ENCODE measurements around the gene CUL2. TPM values are rescaled to one million over a fixed set of nuclear protein-coding genes. Genes with fewer than 3 reads are reported as not detected.

CUL2 gene
- total RNA-seq, 1 donor from 2014 or later: 24.9 TPM

- Histone ChIP-seq H3K36me3 (ENCODE audit: control insufficient read depth, insufficient read depth, low read length) (no peaks in the 10 kb centered on the region), H3K4me3 (ENCODE audit: low read depth, low read length) (no peak overlapping the region), H3K27me3 (ENCODE audit: control insufficient read depth, insufficient read depth, low read length) (no peaks in the 10 kb centered on the region)
- DNase-seq (ENCODE audit: low read depth): no peak
- TF ChIP-seq CTCF (IDR thresholded peaks at IDR 0.05; ENCODE audit: insufficient read depth, low read length, poor library complexity, severe bottlenecking): no peak
Observed at GRCh38 chr10:34969171-34969570, 121.0 kb downstream of the CUL2 start.

GRCh38 chr10:34967335-34967880 lies 122.7 kb downstream of the CUL2 start:
- no peak for TF ChIP-seq CTCF (IDR thresholded peaks at IDR 0.05; ENCODE audit: insufficient read depth, low read length, poor library complexity, severe bottlenecking)
- no peak for DNase-seq (ENCODE audit: low read depth)
- H3K27me3 ChIP-seq (ENCODE audit: control insufficient read depth, insufficient read depth, low read length): no peaks in the 10 kb centered on the region

GRCh38 chr10:34966451-34966850 lies 123.7 kb downstream of the CUL2 start:
- H3K4me3 ChIP-seq (ENCODE audit: low read depth, low read length): no peak overlapping the region
- DNase-seq (ENCODE audit: low read depth): no peak
- no peaks in the 10 kb centered on the region for H3K36me3 ChIP-seq (ENCODE audit: control insufficient read depth, insufficient read depth, low read length)
- TF ChIP-seq CTCF (IDR thresholded peaks at IDR 0.05; ENCODE audit: insufficient read depth, low read length, poor library complexity, severe bottlenecking): no peak
- no peaks in the 10 kb centered on the region for H3K27me3 ChIP-seq (ENCODE audit: control insufficient read depth, insufficient read depth, low read length)

More at GRCh38 chr10:34967335-34967880, 122.7 kb downstream of the CUL2 start:
- H3K36me3 ChIP-seq (ENCODE audit: control insufficient read depth, insufficient read depth, low read length): no peaks in the 10 kb centered on the region
- H3K4me3 ChIP-seq (ENCODE audit: low read depth, low read length): no peak overlapping the region

GRCh38 chr10:34966040-34966439 lies 124.1 kb downstream of the CUL2 start:
- no peak for TF ChIP-seq CTCF (IDR thresholded peaks at IDR 0.05; ENCODE audit: insufficient read depth, low read length, poor library complexity, severe bottlenecking)

GRCh38 chr10:34964166-34964800 lies 125.9 kb downstream of the CUL2 start:
- DNase-seq (ENCODE audit: low read depth): no peak
- Histone ChIP-seq H3K27me3 (ENCODE audit: control insufficient read depth, insufficient read depth, low read length) (no peaks in the 10 kb centered on the region), H3K36me3 (ENCODE audit: control insufficient read depth, insufficient read depth, low read length) (no peaks in the 10 kb centered on the region), H3K4me3 (ENCODE audit: low read depth, low read length) (no peak overlapping the region)
- no peak for TF ChIP-seq CTCF (IDR thresholded peaks at IDR 0.05; ENCODE audit: insufficient read depth, low read length, poor library complexity, severe bottlenecking)

More at GRCh38 chr10:34966040-34966439, 124.1 kb downstream of the CUL2 start:
- H3K4me3 ChIP-seq (ENCODE audit: low read depth, low read length): no peak overlapping the region
- no peaks in the 10 kb centered on the region for H3K27me3 ChIP-seq (ENCODE audit: control insufficient read depth, insufficient read depth, low read length)
- no peak for DNase-seq (ENCODE audit: low read depth)
- no peaks in the 10 kb centered on the region for H3K36me3 ChIP-seq (ENCODE audit: control insufficient read depth, insufficient read depth, low read length)

GRCh38 chr10:34962866-34963265 lies 127.3 kb downstream of the CUL2 start:
- Histone ChIP-seq H3K27me3 (ENCODE audit: control insufficient read depth, insufficient read depth, low read length) (no peaks in the 10 kb centered on the region), H3K4me3 (ENCODE audit: low read depth, low read length) (no peak overlapping the region), H3K36me3 (ENCODE audit: control insufficient read depth, insufficient read depth, low read length) (no peaks in the 10 kb centered on the region)
- DNase-seq (ENCODE audit: low read depth): no peak
- TF ChIP-seq CTCF (IDR thresholded peaks at IDR 0.05; ENCODE audit: insufficient read depth, low read length, poor library complexity, severe bottlenecking): no peak
